Astrocyte of the hippocampus (primary cell): ENCODE data around the gene CASZ1.

Experiments
- DNase-seq: peaks from one replicate; pipeline ENCODE4 v3.0.0; 2011; ENCODE audit warnings: low read depth, low spot score

The CASZ1 gene

DNA sequence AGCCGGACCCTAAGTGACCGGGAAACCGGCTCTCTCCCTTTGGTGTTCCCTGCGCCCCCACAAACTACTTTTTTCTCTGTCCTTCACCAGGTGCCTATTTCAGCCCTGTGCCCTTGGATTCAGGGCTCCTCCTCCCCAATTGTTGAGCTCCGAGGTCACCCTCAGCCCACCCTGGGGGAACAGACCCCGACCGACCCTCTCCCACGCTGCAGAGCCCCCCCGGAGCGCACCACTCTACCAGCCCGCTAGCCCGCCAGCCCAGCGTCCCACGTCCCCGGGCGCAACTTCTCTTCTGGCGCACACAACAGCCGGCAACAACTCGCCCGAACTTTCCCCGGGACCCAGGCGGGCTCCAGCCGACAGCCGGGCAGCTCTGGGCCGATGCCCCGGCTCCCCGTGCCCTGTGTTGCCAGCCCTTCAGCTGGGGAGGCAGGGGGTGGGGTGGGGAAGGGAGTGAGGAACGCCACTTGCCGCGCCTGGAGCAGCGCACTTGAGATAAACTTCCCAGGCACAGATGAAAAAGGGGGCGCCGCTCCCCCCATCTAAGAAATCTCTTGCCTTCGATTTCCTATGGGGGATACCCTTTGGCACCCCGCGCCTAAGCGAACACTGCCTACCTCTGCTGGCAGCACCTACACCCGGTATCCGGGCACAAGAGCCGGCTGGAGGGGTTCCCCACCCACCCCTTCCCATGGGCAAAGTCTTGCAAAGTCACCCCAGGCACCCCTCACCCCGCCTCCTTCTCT lies 997 bp downstream of the CASZ1 start:
- DNase-seq: peak; percentile 48

DNA sequence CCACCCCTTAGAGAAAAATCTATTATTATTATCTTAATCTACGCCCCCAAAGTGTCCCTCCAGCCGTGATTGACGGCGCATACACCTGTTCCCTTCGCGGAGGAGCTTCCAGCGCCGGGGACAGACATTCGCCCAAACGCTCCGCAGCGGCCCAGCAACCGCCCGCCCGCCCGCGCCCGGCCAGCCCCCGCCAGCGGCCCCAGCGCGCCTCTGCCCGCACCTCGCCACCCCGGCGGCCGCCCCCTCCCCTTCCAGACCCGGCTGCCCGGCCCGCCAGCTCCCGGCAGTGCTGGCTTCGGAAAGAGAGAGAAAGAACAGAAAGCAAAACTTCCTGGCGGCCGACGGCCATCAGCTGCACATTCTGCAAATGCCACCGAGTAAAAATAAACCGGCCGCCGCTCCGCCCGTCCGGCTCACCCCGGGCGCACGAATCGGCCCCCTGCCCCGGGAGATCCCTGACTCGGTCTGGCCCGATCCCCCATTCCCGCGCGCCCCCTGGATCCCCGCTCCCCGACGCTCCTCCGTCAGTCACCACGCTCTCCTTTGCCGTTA lies 1.6 kb downstream of the CASZ1 start:
- DNase-seq: peak; percentile 58

DNA sequence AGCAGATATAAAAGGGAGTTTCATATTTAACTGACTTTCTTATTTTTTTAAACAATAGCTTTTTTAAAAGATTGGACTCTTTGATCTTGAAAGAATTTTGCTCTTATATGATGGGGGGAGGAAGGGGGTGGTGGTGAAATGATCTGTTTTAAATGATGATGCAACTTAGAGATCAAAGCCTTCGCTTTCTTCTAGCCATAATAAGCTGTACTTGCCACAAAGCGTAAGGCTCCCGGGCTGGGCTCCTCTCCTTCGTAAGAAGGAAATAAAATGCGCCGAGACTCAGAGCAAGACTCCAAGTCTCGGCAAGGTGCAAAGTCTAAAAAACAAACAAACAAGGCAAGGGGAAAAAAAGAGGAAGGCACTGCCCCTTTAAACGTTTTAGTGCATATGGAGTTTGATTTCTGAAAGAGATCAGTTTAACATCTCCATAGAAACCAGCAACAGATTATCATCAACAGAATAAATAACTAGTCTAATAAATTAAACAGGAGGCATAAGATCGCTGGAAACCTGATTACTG lies 3.3 kb downstream of the CASZ1 start:
- DNase-seq: peak; percentile 33

DNA sequence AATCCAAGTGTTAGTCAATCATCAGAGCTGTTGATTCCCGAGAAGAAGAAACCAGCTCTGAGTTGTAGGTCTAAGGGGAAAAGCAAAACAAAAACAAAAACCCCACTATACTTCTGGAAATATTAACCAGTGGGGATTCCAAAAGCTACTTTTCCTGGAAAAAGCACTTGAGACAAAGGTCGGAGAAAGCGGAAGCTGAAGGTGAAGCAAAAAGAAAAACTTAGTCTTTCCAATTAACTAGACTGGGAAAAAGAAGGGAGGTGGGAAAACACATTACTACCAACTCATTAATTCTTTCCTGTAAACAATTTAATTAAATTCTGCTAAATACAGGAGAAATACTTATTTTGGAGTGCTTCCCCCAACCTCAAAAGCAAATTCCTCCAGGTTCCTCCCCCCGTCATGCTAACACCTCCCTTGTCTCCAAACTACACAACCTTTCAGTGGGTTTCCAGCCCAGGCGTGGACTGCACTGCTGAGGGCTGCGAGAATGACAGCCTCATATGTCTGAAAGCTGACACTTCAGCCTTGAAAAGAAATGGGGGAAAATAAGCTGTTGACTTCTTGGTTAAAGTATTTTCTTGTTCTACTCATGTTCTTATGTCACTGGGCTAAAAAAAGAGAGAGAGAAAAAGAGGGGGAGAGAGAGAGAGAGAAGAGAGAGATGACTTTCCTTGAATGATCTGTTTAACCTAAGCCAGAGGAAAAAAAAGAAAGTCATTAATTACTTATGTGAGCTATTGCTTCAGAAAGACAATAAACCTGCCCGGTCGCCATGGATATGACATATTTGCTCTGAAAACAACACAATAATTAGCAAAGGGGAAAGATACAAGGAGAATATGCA lies 5.1 kb downstream of the CASZ1 start:
- DNase-seq: no peak

DNA sequence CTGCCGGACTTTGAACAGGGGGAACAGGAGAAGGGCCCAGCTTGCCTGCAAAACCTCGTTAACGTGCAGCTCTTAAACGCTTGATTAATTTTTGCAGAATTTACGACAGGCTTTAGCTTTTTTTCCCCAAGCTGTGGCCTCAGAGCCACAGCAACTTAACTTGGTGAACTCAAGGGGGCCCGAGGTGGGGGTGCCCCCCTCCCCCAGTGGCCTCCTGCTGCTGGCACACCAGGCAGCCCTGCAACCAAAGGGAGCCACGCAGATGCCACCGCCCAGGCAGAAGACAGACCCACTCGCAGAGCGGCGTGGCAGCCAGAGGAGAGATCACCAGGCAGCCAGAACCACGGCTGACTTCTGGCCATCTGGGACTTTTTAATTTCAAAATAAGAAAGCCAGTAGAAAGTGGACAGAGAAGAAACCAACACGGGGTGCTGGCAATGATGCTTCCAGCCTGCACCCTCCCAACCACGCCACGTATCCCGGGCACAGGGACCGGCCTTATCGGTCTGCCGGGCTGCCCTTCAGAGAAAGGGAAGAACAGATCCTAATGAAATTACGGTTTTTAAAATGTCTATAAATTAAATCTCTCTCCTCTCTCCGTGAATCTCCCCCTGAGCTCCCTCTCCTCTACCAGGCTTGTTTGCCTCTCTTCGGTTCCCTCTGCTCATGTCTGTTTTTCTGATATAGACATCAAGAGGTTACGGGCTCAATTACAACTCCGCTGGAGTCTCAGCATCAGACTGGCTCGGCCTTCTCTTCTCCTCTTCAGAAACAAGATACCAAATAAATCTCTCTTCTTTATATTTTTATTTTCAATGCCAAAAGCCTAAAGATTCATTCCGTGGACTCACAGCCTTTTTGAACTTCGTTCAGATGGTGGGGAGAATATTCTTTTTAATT lies 6.4 kb downstream of the CASZ1 start:
- no peak for DNase-seq

DNA sequence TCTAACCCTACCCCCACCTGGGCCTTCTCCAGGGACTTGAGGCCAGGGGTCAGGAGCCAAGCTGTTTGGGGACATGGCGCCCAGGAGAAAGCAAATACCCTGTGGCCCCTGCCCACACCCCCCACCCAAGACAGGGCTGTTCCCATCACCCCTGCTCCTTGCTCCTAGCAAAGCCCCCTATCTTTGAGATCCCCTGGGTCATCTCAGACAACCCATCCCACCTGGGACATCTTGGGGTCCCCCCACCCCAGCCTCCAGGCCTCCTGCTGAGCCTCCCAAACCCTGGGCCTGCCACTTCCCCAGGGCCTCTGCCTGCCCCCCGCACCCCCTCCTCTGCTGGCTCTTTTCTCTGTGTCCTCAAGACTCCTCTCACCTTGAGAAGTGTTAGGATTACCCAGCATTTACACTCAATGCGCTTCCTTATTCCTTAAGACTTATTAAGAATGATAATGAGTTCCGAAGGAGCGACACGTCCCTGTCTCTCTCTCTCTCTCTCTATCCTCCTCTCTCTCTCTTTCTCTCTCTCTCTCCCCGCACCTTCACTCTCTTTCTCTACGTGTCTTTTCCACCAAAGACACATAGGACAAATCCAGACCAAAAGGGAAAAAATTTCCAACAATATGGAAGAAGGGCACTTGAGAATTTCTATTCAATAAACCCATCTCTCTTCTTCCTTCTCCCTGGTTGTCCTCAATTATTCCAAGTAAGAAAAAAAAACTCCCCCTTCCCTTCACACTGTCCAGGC lies 7.2 kb downstream of the CASZ1 start:
- DNase-seq: no peak

DNA sequence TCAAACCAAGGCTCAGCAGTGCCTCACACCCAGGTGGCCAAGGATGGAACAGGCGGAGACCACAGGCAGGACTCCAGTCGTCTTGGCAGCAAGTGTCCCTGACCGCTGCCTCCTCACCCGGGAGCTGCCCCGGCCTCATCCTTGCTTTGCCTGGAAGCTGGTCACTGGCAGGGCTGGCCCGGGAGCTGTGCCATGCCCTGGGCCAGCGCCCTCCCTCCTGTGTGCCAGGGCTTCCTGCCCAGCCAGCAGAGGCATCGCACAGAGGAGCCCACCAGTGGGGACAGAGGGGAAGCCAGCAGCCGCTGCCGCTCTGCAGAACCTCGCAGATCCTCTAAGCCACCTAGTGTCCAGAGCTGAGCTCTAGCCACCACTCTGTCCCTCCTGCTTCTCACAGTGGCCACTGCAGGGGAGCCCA lies 7.8 kb downstream of the CASZ1 start:
- DNase-seq: peak; percentile 48

DNA sequence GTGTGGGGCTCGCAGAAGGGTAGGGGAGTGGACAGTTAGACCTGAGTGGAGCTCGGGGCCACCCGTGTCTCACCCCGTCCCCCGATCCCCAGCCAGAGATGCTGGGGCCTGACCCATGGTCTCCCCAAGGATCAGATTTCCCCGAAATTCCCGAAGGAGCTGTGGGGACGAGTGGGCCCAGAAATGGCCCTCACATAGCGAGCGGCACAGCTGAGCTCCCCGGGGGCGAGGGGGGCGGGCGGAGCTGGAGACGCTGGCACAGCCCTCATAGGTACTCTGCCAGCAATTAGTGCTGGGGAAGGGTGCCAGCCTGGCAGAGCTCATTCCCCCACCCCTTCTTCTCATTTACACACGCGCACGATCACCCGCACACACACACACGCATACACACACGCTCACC lies 9.2 kb downstream of the CASZ1 start:
- no peak for DNase-seq

DNA sequence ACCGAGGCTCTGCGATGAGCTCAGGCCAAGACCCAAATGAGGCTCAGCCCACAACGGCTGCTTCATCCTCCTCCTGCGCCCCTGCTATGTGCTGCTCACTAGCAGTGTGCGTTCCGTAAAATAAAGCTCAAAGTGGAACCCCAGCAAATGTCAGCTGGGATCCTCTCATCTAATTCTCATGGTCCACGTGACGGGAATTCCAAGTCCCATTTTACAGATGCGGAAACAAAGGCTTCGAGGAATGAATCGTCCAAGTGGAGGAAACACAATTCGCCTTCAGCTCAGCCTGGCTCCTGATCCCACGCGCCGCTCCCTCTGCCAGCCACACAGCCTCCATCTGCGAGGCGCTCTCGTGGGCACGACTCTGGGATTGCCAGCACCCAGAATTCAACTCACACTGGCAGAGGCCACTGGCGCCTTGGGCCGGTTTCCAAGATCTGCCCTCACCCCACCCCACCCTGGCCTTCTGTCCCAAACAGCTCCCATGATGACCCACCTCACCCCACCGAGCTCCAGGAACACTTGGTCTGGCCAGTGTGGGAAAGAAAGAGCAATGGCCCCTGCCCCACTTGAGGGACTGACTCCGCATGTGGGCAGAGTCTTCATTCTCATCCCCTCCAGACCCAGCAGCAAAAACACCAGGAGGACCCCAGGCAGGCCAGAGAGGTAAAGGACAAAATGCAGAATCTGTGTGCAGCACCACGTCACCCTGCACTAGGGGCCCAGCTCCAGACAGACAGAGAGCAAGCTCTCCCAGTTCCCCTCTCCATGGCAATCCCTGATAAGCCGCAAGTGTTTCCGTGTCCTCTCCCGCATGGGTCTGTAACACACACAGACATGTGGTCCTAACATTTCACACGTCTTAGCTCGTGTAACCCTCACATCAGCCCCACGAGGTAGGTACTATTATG lies 10.5 kb downstream of the CASZ1 start:
- DNase-seq: no peak

DNA sequence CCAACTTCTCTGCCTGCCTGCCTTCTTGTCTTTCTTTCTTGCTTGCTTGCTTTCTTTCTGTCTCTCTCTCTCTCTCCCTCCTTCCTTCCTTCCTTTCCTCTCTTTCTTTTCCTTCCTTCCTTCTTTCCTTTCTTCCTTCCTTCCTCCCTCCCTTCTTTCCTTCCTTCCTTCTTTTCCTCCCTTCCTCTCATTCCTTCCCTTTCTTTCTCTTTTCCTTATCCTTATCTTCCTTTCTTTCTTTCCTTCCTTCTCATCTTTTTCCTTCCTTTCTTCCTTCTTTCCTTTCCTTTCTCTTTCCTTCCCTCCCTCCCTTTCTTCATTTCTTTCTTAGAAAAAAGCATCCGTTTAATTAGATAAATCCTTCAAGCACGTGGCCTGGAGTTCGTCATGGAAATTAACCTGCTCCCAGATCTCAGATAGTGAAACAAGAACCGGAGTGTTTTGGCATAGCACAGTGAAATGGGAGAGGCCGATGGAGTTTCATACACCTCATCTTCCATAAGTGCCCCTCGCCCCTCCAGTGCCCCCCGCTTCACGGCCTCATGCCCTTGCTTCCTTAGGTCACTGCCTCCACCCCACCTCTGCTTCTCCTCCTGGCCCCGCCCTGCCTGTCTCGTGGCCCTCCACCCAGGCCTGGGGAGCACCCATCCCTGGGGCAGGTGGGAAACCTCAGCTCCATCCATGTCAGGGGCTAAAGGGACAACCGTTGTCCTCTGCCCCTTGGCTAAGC lies 11.3 kb downstream of the CASZ1 start:
- DNase-seq: no peak

DNA sequence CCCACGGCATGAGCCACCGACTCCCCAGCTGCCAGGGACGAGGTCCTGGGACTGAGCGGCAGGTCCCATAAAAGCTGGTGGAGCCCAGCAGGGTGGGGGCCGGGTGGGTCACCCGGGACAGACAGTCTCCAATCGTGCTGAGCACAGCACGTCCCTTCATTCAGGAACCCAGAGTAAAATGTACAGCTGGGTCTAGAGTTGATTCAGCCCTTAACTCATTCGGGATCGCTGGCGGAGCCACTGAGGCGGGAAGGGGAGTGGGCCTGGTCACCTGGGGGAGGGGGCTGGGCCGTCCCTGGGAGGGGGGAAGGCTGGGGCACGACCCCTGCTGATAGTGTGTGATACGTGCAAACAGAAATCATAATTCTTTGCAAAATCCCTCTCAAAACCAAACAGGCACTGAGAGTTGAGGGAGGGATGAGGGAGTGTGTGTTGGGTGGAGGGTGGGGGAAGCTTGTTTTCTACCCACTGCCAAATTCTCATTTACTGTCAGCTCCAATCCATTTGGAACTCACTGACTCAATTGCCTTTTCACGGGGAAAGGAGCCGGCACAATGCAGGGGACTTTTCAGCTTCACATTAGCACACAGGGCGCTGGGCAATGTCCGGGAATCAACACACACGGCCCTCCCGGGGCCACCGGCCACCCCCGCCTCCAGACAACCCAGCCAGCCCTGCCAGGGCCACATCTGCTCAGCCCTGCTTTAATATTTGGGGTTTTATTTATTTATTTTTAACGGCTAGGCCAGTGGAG lies 13.8 kb downstream of the CASZ1 start:
- DNase-seq: peak; percentile 45

DNA sequence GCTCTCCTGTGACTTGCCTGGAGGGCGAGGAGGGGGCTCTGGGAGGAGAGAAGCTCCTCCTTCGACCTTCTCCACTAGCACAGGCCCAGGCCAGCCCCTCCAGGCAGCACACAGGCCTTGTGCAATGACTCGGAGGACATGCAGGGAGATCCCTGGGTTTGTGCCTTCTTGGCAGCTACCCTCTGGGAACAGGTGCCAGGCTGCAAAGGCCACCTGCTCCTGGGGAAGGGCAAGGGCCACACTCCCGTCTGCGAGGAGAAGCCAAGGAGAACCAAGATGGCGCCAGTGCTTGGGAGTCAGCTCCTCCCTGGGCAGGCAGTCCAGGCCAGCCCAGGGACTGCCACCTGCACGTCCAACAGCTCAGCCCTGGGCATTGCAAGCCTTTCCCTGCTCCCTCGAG lies 15.3 kb downstream of the CASZ1 start:
- DNase-seq: no peak

DNA sequence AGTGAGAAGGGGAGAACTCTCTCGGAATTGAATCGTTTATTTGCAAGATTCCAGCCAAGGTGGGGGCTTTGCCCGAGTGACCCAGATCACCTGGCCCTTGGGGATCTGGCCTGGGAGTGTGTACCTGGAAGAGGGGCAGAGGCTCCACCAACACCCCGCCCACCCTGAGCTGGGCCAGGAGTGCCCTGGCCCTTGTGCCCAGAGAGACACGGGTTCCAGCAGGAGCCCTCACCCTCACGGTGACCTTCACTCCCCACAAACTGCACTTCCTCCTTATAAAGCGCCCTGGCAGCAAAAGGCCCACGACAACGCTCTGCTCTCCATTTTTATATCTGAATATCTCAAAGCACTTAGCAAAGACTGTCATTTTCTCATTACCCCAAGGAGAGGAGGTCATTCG lies 16.6 kb downstream of the CASZ1 start:
- no peak for DNase-seq

DNA sequence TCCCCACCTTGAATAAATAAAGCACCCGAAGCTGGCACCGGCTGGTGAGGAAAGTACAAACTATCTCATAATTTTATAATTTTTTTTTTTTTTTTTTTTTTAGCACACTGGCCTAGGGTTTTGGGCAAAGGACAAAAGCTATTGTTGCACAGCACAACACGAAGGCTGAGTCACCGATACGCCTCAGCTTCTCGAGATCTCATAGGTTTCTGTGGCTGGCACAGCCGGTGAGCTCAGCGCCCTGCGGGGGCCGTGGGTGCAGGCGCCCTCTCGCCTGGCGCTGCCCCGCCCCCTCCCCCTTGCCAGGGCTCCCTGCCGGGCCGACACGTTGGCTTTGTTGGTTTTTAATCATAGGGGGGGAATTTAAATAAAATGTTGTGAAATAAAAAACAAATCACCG lies 17.2 kb downstream of the CASZ1 start:
- peak; percentile 75 for DNase-seq

DNA sequence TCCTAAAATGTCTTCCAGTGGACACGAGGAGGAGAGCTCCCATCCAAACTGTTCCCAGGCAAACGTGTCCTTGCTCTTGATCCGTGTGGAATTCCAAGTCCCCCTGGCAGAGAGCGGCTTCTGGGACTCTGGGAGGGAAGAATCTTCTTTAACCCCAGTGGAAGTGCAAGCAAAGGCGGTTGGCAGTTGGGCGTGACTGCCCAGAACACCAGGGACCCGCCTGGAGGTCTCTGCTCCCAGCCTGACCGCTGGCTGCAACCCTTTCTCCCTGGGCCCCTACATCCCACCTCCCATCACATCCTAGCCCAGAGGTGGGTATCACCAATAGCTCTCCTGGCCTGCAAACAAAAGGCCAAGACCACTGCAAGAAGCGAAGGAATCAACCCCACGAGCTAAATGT lies 17.8 kb downstream of the CASZ1 start:
- no peak for DNase-seq

DNA sequence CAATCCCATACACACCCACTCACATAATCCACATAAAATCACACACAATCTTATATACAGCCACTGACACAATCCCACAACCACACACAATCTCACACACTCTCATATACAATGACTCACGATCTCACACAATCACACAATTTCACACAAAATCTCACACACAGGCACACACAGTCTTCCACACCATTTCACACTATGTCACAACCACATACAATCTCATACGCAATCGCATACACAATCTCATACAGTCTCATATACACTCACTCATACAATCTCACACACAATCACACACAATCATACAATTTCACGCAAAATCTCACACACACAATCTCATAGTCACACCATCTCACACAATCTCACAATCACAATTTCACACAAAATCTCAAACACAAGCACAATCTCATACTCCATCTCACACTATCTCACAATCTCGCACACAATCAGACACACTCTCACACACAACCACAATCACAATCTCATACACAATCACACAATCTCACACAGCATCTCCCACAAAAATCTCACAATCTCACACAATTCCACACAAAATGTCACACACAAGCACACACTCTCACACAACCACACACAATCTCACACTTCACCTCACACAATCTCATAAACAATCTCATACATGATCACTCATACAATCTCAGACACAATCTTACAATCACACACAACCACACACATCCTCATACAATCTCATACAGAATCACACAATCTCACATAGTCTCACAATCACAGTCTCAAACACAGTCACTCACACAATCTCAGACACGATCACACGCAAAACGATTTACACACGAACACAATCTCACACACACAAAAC lies 18.5 kb downstream of the CASZ1 start:
- no peak for DNase-seq

DNA sequence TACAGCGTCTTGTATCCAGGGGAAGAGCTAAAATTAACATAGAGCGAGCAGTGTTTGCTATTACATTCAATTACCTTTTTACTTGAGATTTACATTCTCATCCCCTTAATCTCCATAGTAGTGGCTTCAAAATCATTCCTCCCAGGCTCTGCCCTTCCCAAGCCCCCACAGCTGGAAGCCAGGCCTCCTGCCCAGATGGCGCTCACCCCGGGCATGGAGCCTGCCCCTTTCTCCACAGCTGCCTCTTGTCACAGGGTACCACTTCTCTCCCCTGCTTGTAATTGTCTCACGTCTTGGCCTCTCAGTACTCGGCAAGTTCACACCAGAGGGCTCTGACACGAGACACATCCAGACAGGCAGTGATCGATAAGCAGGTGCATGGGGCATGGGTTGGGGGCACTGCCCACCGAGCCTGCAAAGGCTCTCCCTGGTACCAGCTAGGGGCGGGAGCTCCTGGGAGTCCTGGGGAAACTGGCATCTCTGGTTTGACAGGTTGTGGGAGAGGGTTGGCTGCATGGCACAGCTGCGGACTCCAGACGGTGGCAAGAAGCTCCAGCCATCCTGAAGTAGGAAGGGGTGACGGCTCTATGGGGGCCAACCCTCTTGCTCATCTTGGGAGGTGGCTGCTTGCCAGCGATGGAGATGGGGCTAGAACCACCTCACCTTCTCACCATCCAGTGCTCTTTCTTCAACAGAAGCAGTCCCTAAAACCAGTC lies 20.1 kb downstream of the CASZ1 start:
- DNase-seq: no peak
